ENCODE measurements around the gene CTPS2. TPM values are rescaled to one million over a fixed set of nuclear protein-coding genes. Genes with fewer than 3 reads are reported as not detected.

The CTPS2 gene
- total and polyA plus RNA-seq, 2 donors (not counting 3 experiments of a cell fraction or from before 2014, with no cell fraction given) = 7.4 to 15.7 TPM

DNA sequence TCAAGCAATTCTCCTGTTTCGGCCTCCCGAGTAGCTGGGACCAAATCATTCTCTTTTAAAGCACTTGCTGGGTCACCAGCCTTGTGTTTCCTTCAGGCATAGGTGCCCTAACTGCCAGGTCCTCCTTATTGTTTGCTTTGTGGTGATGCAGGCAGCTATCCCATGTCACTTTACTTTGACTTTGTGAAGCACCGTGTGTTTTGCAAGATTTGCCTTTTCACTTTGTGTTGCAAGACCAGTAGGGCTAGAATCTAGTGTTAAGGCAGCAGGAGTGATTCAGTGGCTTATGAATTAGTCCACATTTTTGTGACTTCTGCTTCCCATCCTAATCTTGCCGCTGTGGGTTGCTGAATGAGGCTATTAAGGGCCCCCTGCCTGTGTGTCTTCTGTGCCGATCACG, 27.1 kb upstream of the CTPS2 start:
- no peaks in the 10 kb centered on the region for H4K20me1 ChIP-seq (replicated peaks; ENCODE audit: control insufficient read depth, extremely low read depth, insufficient read depth, low read length)
- H3K79me2 ChIP-seq (ENCODE audit: control insufficient read depth, insufficient read depth, low read length) = no peaks in the 10 kb centered on the region
- peaks cover 0 to 10% of the 10 kb centered on the region in 2 experiments for H3K36me3 ChIP-seq (ENCODE audit: control insufficient read depth in 2 of 2, extremely low read depth in 1 of 2, insufficient read depth in 2 of 2, low read length in 2 of 2)
- no peaks in the 10 kb centered on the region for H3K27me3 ChIP-seq (ENCODE audit: control insufficient read depth in 2 of 2, insufficient read depth in 2 of 2, low read length in 2 of 2)
- no peaks in the 10 kb centered on the region for H3K9me1 ChIP-seq (replicated peaks; ENCODE audit: control insufficient read depth, extremely low read depth, insufficient read depth, low read length)
- DNase-seq (ENCODE audit: low read depth, low spot score) (no peak), FAIRE-seq (no peak)
- H3K4me2 ChIP-seq (ENCODE audit: insufficient read depth, low read length) = no peak overlapping the region
- CTCF ChIA-PET = no interaction called here
- TF ChIP-seq, protein P1, sequence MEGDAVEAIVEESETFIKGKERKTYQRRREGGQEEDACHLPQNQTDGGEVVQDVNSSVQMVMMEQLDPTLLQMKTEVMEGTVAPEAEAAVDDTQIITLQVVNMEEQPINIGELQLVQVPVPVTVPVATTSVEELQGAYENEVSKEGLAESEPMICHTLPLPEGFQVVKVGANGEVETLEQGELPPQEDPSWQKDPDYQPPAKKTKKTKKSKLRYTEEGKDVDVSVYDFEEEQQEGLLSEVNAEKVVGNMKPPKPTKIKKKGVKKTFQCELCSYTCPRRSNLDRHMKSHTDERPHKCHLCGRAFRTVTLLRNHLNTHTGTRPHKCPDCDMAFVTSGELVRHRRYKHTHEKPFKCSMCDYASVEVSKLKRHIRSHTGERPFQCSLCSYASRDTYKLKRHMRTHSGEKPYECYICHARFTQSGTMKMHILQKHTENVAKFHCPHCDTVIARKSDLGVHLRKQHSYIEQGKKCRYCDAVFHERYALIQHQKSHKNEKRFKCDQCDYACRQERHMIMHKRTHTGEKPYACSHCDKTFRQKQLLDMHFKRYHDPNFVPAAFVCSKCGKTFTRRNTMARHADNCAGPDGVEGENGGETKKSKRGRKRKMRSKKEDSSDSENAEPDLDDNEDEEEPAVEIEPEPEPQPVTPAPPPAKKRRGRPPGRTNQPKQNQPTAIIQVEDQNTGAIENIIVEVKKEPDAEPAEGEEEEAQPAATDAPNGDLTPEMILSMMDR (IDR thresholded peaks at IDR 0.05; ENCODE audit: extremely low read depth in 1 of 2, insufficient read depth in 1 of 2, low read depth in 1 of 2, low read length in 2 of 2) = no peak
- TF ChIP-seq FOS (IDR thresholded peaks at IDR 0.05; ENCODE audit: borderline replicate concordance, insufficient read depth, low read length) = no peak
- TF ChIP-seq, protein P2, sequence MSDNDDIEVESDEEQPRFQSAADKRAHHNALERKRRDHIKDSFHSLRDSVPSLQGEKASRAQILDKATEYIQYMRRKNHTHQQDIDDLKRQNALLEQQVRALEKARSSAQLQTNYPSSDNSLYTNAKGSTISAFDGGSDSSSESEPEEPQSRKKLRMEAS (IDR thresholded peaks at IDR 0.05; ENCODE audit: insufficient read depth, insufficient read length) = no peak
- TF ChIP-seq POLR2AphosphoS5 (IDR thresholded peaks at IDR 0.05; ENCODE audit: insufficient read depth, low read depth, low read length) = no peak
- no peak for TF ChIP-seq GATA2 (IDR thresholded peaks at IDR 0.05; ENCODE audit: insufficient read depth, insufficient read length, low read depth, low read length)
- TF ChIP-seq JUN (IDR thresholded peaks at IDR 0.05; ENCODE audit: borderline replicate concordance, insufficient read depth, insufficient read length, low read depth) = no peak
- TF ChIP-seq EZH2 (IDR thresholded peaks at IDR 0.05; ENCODE audit: borderline replicate concordance, low read depth, low read length, severe bottlenecking) = no peak
- TF ChIP-seq POLR2A (IDR thresholded peaks at IDR 0.05; ENCODE audit: low read depth, low read length) = no peak
- TF ChIP-seq MYC (IDR thresholded peaks at IDR 0.05; ENCODE audit: low read depth, low read length) = no peak
- H3K9me3 ChIP-seq (replicated peaks; ENCODE audit: control insufficient read depth, insufficient read depth, low read length) = no peaks in the 10 kb centered on the region
- no peaks in the 10 kb centered on the region for H3K4me1 ChIP-seq (ENCODE audit: control insufficient read depth, extremely low read depth, insufficient read depth, low read length)
- H3K27ac ChIP-seq (ENCODE audit: insufficient read depth, low read depth, low read length) = no peak overlapping the region
- no peak overlapping the region for H3K9ac ChIP-seq (replicated peaks; ENCODE audit: extremely low read depth, insufficient read depth, low read length)
- no peak overlapping the region for H3K4me3 ChIP-seq (replicated peaks in 1 of 3; ENCODE audit: insufficient read depth in 1 of 3, low read depth in 1 of 3, low read length in 3 of 3)
- intact Hi-C loops (cut with micrococcal nuclease) (no loop called here), dilution Hi-C loops (cut with MboI; ENCODE audit: extremely low pct_ligation_motif_present, low sequenced_read_pairs) (no loop called here)
- H2AFZ ChIP-seq (ENCODE audit: low read depth, low read length) = no peak overlapping the region
- BruUV-seq (replicated peaks) = no TSS peak
- POLR2A ChIA-PET = interaction anchor here (1.1 kb wide), 1 partner anchor 21 kb away, joined by 3 read pairs; no protein-coding TSS in a partner anchor

Data from endothelial cell of umbilical vein (primary cell).